Measurements from ENCODE around the gene DESI1. TPM values are rescaled to one million over a fixed set of nuclear protein-coding genes. Genes with fewer than 3 reads are reported as not detected.

The DESI1 gene
- polyA plus RNA-seq, 2 of the 4 experiments (the other 2 are of a cell fraction): 13.9 to 19.4 TPM

- no peak for TF ChIP-seq REST (IDR thresholded peaks at IDR 0.05)
- no peak; the same call in 1 of the 2 replicates for TF ChIP-seq PHF8 (IDR thresholded peaks at IDR 0.05; ENCODE audit: borderline replicate concordance, low read depth)
- TF ChIP-seq CBX2 (IDR thresholded peaks at IDR 0.05; ENCODE audit: borderline replicate concordance, low read depth): no peak
- TF ChIP-seq BCL3 (IDR thresholded peaks at IDR 0.05): no peak
- no peak for TF ChIP-seq CHD4 (IDR thresholded peaks at IDR 0.05; ENCODE audit: borderline replicate concordance)
- TF ChIP-seq POLR2A (IDR thresholded peaks at IDR 0.05; ENCODE audit: low read length): peak; percentile 72
- TF ChIP-seq RARB (CRISPR knock-in tag; IDR thresholded peaks at IDR 0.05): no peak
- TF ChIP-seq HMGXB4 (CRISPR knock-in tag; IDR thresholded peaks at IDR 0.05; ENCODE audit: borderline replicate concordance): no peak
- TF ChIP-seq FOSL2 (IDR thresholded peaks at IDR 0.05): no peak
- TF ChIP-seq FOSL2 (CRISPR knock-in tag; IDR thresholded peaks at IDR 0.05): no peak
- TF ChIP-seq MAX (IDR thresholded peaks at IDR 0.05): peak; percentile 62; the same call in 1 of the 2 replicates
- TF ChIP-seq HES2 (IDR thresholded peaks at IDR 0.05): no peak
- no peak for TF ChIP-seq HOXB13 (CRISPR knock-in tag; IDR thresholded peaks at IDR 0.05; ENCODE audit: low read depth)
- TF ChIP-seq MYC (IDR thresholded peaks at IDR 0.05; ENCODE audit: borderline replicate concordance, low read length): no peak
- no peak for TF ChIP-seq HDAC2 (IDR thresholded peaks at IDR 0.05)
- no peak for TF ChIP-seq ZSCAN20 (CRISPR knock-in tag; IDR thresholded peaks at IDR 0.05)
- no peak for TF ChIP-seq KDM1A (IDR thresholded peaks at IDR 0.05; ENCODE audit: low read depth)
Observed at GRCh38 chr22:41589391-41590241, 31.2 kb downstream of the DESI1 start, which contains the start of gene PMM1 (continued).

GRCh38 chr22:41587347-41587723 lies 33.5 kb downstream of the DESI1 start:
- ATAC-seq (no peak), DNase-seq (ENCODE audit: low read depth in 1 of 2, low spot score in 1 of 2) (no peak), FAIRE-seq (no peak)
- peaks cover 21% of the 10 kb centered on the region for H3K4me1 ChIP-seq
- H3K27ac ChIP-seq: peak overlapping the region; percentile 56 to 97; a peak in 4 of 6 replicates
- H3K9me3 ChIP-seq: no peaks in the 10 kb centered on the region
- CTCF ChIA-PET: interaction anchor here (0.7 to 2.0 kb wide), 2 partner anchors 10 to 25 kb away, joined by 3 to 5 read pairs; no protein-coding TSS in a partner anchor
- peak overlapping the region; percentile 93 for H3K4me2 ChIP-seq
- POLR2A ChIA-PET: no interaction called here
- no peak overlapping the region for H3K4me3 ChIP-seq
- 68% methylated on average over 7 of the region's 7 CpGs for WGBS (ENCODE audit: missing lambda C conversion rate)
- TF ChIP-seq POLR2A (IDR thresholded peaks at IDR 0.05; ENCODE audit: low read length) (no peak), CHD2 (IDR thresholded peaks at IDR 0.05; ENCODE audit: low read length, partially characterized antibody) (no peak), CEBPB (IDR thresholded peaks at IDR 0.05) (no peak), REST (IDR thresholded peaks at IDR 0.05) (no peak), MAZ (IDR thresholded peaks at IDR 0.05; ENCODE audit: borderline replicate concordance, low read depth, low read length) (no peak), HDAC2 (IDR thresholded peaks at IDR 0.05) (no peak), NFE2L2 (conservative IDR thresholded peaks at IDR 0.05; ENCODE audit: low read length) (no peak), RCOR1 (IDR thresholded peaks at IDR 0.05; ENCODE audit: low read depth, low read length) (no peak), SREBF2 (IDR thresholded peaks at IDR 0.05) (no peak), PBX3 (IDR thresholded peaks at IDR 0.05) (no peak), E2F6 (IDR thresholded peaks at IDR 0.05; ENCODE audit: borderline replicate concordance, low read depth) (no peak)

Data from A549 (cell line).